Measurements from ENCODE around the gene SNAI3.

The SNAI3 gene

GRCh38 chr16:88699180-88699579 lies 12.9 kb upstream of the SNAI3 start:
- no peak overlapping the region for H3K4me3 ChIP-seq (ENCODE audit: low read depth, low read length)
- ChIA-PET CTCF (no interaction called here), POLR2A (no interaction called here)
- H3K27ac ChIP-seq (ENCODE audit: extremely low read depth, low read depth, low read length), result no peak overlapping the region
- H3K4me1 ChIP-seq (ENCODE audit: control insufficient read depth, insufficient read depth, low read length), result no peaks in the 10 kb centered on the region
- H3K36me3 ChIP-seq (ENCODE audit: control insufficient read depth in 2 of 2, insufficient read depth in 1 of 2, low read length in 2 of 2), result peaks cover 0 to 49% of the 10 kb centered on the region in 2 experiments; a peak in 2 of 3 replicates
- TF ChIP-seq ZNF146 (tag by site-specific recombination; IDR thresholded peaks at IDR 0.05), result no peak
- TF ChIP-seq ZNF560 (tag by site-specific recombination; IDR thresholded peaks at IDR 0.05; ENCODE audit: borderline replicate concordance), result no peak
- TF ChIP-seq ZNF837 (tag by site-specific recombination; IDR thresholded peaks at IDR 0.05), result no peak
- TF ChIP-seq ZNF596 (tag by site-specific recombination; IDR thresholded peaks at IDR 0.05), result no peak
- TF ChIP-seq YY2 (tag by site-specific recombination; IDR thresholded peaks at IDR 0.05), result no peak
- TF ChIP-seq BCL11A (tag by site-specific recombination; IDR thresholded peaks at IDR 0.05; ENCODE audit: low read depth), result no peak
- TF ChIP-seq MEIS1 (CRISPR knock-in tag; IDR thresholded peaks at IDR 0.05; ENCODE audit: borderline replicate concordance), result no peak
- TF ChIP-seq, protein P1, sequence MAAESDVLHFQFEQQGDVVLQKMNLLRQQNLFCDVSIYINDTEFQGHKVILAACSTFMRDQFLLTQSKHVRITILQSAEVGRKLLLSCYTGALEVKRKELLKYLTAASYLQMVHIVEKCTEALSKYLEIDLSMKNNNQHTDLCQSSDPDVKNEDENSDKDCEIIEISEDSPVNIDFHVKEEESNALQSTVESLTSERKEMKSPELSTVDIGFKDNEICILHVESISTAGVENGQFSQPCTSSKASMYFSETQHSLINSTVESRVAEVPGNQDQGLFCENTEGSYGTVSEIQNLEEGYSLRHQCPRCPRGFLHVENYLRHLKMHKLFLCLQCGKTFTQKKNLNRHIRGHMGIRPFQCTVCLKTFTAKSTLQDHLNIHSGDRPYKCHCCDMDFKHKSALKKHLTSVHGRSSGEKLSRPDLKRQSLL (tag by site-specific recombination; IDR thresholded peaks at IDR 0.05), result no peak
- TF ChIP-seq ZNF148 (tag by site-specific recombination; IDR thresholded peaks at IDR 0.05; ENCODE audit: borderline replicate concordance), result no peak
- TF ChIP-seq ZNF585B (tag by site-specific recombination; IDR thresholded peaks at IDR 0.05), result no peak
- TF ChIP-seq ZFP3 (tag by site-specific recombination; IDR thresholded peaks at IDR 0.05; ENCODE audit: low read depth), result no peak
- TF ChIP-seq, protein P2, sequence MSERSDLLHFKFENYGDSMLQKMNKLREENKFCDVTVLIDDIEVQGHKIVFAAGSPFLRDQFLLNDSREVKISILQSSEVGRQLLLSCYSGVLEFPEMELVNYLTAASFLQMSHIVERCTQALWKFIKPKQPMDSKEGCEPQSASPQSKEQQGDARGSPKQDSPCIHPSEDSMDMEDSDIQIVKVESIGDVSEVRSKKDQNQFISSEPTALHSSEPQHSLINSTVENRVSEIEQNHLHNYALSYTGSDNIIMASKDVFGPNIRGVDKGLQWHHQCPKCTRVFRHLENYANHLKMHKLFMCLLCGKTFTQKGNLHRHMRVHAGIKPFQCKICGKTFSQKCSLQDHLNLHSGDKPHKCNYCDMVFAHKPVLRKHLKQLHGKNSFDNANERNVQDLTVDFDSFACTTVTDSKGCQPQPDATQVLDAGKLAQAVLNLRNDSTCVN (tag by site-specific recombination; optimal IDR thresholded peaks at IDR 0.05), result no peak
- no peak for TF ChIP-seq ZNF138 (tag by site-specific recombination; IDR thresholded peaks at IDR 0.05; ENCODE audit: borderline replicate concordance)
- TF ChIP-seq, protein P3, sequence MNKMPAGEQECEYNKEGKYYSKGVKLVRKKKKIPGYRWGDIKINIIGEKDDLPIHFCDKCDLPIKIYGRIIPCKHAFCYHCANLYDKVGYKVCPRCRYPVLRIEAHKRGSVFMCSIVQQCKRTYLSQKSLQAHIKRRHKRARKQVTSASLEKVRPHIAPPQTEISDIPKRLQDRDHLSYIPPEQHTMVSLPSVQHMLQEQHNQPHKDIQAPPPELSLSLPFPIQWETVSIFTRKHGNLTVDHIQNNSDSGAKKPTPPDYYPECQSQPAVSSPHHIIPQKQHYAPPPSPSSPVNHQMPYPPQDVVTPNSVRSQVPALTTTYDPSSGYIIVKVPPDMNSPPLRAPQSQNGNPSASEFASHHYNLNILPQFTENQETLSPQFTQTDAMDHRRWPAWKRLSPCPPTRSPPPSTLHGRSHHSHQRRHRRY (tag by site-specific recombination; IDR thresholded peaks at IDR 0.05), result no peak
- H3K9me3 ChIP-seq (ENCODE audit: control insufficient read depth, insufficient read depth, low read depth, low read length), result no peaks in the 10 kb centered on the region

GRCh38 chr16:88698646-88699045 lies 12.3 kb upstream of the SNAI3 start:
- Histone ChIP-seq H3K9me3 (ENCODE audit: control insufficient read depth, insufficient read depth, low read depth, low read length) (no peaks in the 10 kb centered on the region), H3K4me3 (ENCODE audit: low read depth, low read length) (no peak overlapping the region), H3K27ac (ENCODE audit: extremely low read depth, low read depth, low read length) (no peak overlapping the region), H3K36me3 (ENCODE audit: control insufficient read depth in 2 of 2, insufficient read depth in 1 of 2, low read length in 2 of 2) (peaks cover 0 to 49% of the 10 kb centered on the region in 2 experiments; a peak in 2 of 3 replicates), H3K4me1 (ENCODE audit: control insufficient read depth, insufficient read depth, low read length) (no peaks in the 10 kb centered on the region)
- ChIA-PET CTCF (no interaction called here), POLR2A (no interaction called here)
- TF ChIP-seq ZNF324 (tag by site-specific recombination; IDR thresholded peaks at IDR 0.05), result no peak
- no peak for TF ChIP-seq ZNF629 (tag by site-specific recombination; IDR thresholded peaks at IDR 0.05)
- TF ChIP-seq, protein P4, sequence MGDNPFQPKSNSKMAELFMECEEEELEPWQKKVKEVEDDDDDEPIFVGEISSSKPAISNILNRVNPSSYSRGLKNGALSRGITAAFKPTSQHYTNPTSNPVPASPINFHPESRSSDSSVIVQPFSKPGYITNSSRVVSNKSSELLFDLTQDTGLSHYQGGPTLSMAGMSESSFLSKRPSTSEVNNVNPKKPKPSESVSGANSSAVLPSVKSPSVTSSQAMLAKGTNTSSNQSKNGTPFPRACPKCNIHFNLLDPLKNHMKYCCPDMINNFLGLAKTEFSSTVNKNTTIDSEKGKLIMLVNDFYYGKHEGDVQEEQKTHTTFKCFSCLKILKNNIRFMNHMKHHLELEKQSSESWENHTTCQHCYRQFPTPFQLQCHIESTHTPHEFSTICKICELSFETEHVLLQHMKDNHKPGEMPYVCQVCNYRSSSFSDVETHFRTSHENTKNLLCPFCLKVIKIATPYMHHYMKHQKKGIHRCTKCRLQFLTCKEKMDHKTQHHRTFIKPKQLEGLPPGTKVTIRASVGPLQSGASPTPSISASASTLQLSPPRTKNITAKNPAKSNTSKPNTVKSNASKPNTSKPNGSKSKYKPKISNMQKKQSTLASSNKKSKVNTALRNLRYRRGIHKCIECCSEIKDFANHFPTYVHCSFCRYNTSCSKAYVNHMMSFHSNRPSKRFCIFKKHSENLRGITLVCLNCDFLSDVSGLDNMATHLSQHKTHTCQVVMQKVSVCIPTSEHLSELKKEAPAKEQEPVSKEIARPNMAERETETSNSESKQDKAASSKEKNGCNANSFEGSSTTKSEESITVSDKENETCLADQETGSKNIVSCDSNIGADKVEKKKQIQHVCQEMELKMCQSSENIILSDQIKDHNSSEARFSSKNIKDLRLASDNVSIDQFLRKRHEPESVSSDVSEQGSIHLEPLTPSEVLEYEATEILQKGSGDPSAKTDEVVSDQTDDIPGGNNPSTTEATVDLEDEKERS (tag by site-specific recombination; IDR thresholded peaks at IDR 0.05), result no peak
- TF ChIP-seq SALL2 (tag by site-specific recombination; IDR thresholded peaks at IDR 0.05; ENCODE audit: borderline replicate concordance), result no peak
- TF ChIP-seq ZNF707 (tag by site-specific recombination; IDR thresholded peaks at IDR 0.05), result no peak
- TF ChIP-seq ZNF221 (tag by site-specific recombination; IDR thresholded peaks at IDR 0.05; ENCODE audit: borderline replicate concordance), result no peak
- no peak for TF ChIP-seq ZNF132 (tag by site-specific recombination; IDR thresholded peaks at IDR 0.05; ENCODE audit: borderline replicate concordance)
- TF ChIP-seq, protein P5, sequence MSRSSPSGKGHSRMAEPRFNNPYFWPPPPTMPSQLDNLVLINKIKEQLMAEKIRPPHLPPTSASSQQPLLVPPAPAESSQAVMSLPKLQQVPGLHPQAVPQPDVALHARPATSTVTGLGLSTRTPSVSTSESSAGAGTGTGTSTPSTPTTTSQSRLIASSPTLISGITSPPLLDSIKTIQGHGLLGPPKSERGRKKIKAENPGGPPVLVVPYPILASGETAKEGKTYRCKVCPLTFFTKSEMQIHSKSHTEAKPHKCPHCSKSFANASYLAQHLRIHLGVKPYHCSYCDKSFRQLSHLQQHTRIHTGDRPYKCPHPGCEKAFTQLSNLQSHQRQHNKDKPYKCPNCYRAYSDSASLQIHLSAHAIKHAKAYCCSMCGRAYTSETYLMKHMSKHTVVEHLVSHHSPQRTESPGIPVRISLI (tag by site-specific recombination; IDR thresholded peaks at IDR 0.05), result no peak
- TF ChIP-seq, protein P6, sequence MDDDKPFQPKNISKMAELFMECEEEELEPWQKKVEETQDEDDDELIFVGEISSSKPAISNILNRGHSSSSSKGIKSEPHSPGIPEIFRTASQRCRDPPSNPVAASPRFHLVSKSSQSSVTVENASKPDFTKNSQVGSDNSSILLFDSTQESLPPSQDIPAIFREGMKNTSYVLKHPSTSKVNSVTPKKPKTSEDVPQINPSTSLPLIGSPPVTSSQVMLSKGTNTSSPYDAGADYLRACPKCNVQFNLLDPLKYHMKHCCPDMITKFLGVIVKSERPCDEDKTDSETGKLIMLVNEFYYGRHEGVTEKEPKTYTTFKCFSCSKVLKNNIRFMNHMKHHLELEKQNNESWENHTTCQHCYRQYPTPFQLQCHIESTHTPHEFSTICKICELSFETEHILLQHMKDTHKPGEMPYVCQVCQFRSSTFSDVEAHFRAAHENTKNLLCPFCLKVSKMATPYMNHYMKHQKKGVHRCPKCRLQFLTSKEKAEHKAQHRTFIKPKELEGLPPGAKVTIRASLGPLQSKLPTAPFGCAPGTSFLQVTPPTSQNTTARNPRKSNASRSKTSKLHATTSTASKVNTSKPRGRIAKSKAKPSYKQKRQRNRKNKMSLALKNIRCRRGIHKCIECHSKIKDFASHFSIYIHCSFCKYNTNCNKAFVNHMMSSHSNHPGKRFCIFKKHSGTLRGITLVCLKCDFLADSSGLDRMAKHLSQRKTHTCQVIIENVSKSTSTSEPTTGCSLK (tag by site-specific recombination; IDR thresholded peaks at IDR 0.05), result no peak
